ENCODE results near the gene CRYBG1. TPM values are rescaled to one million over a fixed set of nuclear protein-coding genes. Genes with fewer than 3 reads are reported as not detected.

The CRYBG1 gene
- total and polyA plus RNA-seq, 2 donors (not counting 1 experiment from before 2014, with no cell fraction given): 9.6 to 47.0 TPM

DNA sequence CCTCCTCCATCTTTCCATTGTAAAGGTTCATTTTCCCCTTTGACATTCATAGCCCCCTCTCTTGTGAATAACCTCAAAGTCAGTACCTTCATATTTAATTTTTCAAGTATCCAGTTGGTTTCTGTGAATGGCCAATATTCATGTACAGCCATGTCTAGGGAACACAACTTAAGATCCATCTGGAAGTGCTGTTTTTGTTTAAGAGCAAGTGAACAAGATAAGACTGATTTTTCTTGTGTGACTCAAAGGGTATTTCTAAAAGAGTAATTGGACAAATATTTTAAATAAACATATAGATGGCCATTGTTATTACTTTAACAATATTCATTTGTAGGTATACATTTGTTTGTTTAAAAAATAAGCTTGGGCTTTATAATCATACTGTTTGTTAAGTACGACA is 175.8 kb downstream of the CRYBG1 start:
- H3K4me1 ChIP-seq (ENCODE audit: control insufficient read depth in 2 of 2, insufficient read depth in 2 of 2, low read length in 2 of 2): peaks cover 49 to 52% of the 10 kb centered on the region in 2 donors

DNA sequence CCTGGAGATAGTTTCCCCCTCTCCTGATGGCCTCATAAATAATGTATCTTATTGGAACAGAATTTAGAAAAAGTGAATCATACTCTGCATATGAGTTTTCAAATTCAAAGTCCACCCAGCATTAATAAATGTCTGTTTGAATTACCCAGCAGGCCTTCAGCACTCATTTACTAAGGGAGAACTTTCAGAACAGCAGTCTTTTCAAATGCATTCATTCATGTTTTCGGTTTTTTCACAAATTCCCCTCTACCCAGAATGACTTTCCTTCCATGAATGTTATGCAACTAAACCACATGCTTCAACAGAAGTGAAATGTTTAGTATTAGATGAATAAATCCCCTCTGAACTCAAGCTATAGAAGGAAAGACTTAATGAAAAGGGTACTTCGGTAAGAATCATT is 176.3 kb downstream of the CRYBG1 start:
- Histone ChIP-seq H2AFZ (ENCODE audit: insufficient read depth, low read depth, low read length, poor library complexity, severe bottlenecking) (no peak overlapping the region), H3K9ac (ENCODE audit: low read length) (no peak overlapping the region), H3K27me3 (replicated peaks in 1 of 4; ENCODE audit: control extremely low read depth in 1 of 4, control insufficient read depth in 3 of 4, insufficient read depth in 4 of 4, low read length in 3 of 4) (no peaks in the 10 kb centered on the region), H3K4me1 (ENCODE audit: control insufficient read depth in 2 of 2, insufficient read depth in 2 of 2, low read length in 2 of 2) (peaks cover 49 to 52% of the 10 kb centered on the region in 2 donors), H3K9me3 (ENCODE audit: control extremely low read depth in 1 of 3, control insufficient read depth in 2 of 3, insufficient read depth in 1 of 3, low read length in 2 of 3) (no peaks in the 10 kb centered on the region), H4K20me1 (ENCODE audit: control insufficient read depth, insufficient read depth, low read length, poor library complexity, severe bottlenecking) (no peaks in the 10 kb centered on the region), H3K79me2 (ENCODE audit: control insufficient read depth, insufficient read depth, low read length) (peaks cover 38% of the 10 kb centered on the region), H3K36me3 (replicated peaks in 1 of 2; ENCODE audit: control extremely low read depth in 1 of 2, control insufficient read depth in 1 of 2, extremely low read depth in 1 of 2, insufficient read depth in 2 of 2, low read length in 1 of 2) (peaks cover 13 to 58% of the 10 kb centered on the region in 2 experiments), H3K4me3 (ENCODE audit: control extremely low read depth in 1 of 5, extremely low read depth in 1 of 5, insufficient read depth in 1 of 5, low read depth in 2 of 5, low read length in 4 of 5) (no peak overlapping the region), H3K4me2 (replicated peaks; ENCODE audit: low read depth, low read length, poor library complexity, severe bottlenecking) (peak overlapping the region; percentile 52), H3K27ac (ENCODE audit: low read length in 2 of 2) (peak overlapping the region in 1 of 2 donors; percentile 70)
- intact Hi-C loops (cut with micrococcal nuclease): loop anchor here (2.0 kb wide), 1 partner anchor 16 kb away; no protein-coding TSS in a partner anchor
- WGBS (ENCODE audit: insufficient coverage): no CpG with 5 or more reads among the region's 2 CpGs
- DNase-seq (no peak), ATAC-seq (ENCODE audit: low read depth) (no peak)
- peak overlapping the region; percentile 89 for H3K27ac Mint-ChIP-seq
- H3K4me3 Mint-ChIP-seq: peak overlapping the region; percentile 62
- TF ChIP-seq, protein P1, sequence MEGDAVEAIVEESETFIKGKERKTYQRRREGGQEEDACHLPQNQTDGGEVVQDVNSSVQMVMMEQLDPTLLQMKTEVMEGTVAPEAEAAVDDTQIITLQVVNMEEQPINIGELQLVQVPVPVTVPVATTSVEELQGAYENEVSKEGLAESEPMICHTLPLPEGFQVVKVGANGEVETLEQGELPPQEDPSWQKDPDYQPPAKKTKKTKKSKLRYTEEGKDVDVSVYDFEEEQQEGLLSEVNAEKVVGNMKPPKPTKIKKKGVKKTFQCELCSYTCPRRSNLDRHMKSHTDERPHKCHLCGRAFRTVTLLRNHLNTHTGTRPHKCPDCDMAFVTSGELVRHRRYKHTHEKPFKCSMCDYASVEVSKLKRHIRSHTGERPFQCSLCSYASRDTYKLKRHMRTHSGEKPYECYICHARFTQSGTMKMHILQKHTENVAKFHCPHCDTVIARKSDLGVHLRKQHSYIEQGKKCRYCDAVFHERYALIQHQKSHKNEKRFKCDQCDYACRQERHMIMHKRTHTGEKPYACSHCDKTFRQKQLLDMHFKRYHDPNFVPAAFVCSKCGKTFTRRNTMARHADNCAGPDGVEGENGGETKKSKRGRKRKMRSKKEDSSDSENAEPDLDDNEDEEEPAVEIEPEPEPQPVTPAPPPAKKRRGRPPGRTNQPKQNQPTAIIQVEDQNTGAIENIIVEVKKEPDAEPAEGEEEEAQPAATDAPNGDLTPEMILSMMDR (IDR thresholded peaks at IDR 0.05): no peak
- TF ChIP-seq EZH2 (IDR thresholded peaks at IDR 0.05; ENCODE audit: borderline replicate concordance, insufficient read depth, low read depth, low read length, poor library complexity, severe bottlenecking): no peak
- H3K9me3 Mint-ChIP-seq (ENCODE audit: insufficient read depth): no peaks in the 10 kb centered on the region
- CTCF ChIA-PET: interaction anchor here (0.6 to 5.5 kb wide), 4 partner anchors 12 to 24 kb away, joined by 3 to 35 read pairs (median 20); no protein-coding TSS in a partner anchor
- H3K27me3 Mint-ChIP-seq: no peaks in the 10 kb centered on the region
- POLR2A ChIA-PET: no interaction called here
- peaks cover 75% of the 10 kb centered on the region for H3K4me1 Mint-ChIP-seq

More for the DNA sequence above, 175.8 kb downstream of the CRYBG1 start:
- Histone ChIP-seq H3K27ac (ENCODE audit: low read length in 2 of 2) (peak overlapping the region in 1 of 2 donors; percentile 70), H3K27me3 (replicated peaks in 1 of 4; ENCODE audit: control extremely low read depth in 1 of 4, control insufficient read depth in 3 of 4, insufficient read depth in 4 of 4, low read length in 3 of 4) (no peaks in the 10 kb centered on the region), H3K9me3 (ENCODE audit: control extremely low read depth in 1 of 3, control insufficient read depth in 2 of 3, insufficient read depth in 1 of 3, low read length in 2 of 3) (no peaks in the 10 kb centered on the region), H3K4me2 (replicated peaks; ENCODE audit: low read depth, low read length, poor library complexity, severe bottlenecking) (no peak overlapping the region), H3K4me3 (ENCODE audit: control extremely low read depth in 1 of 5, extremely low read depth in 1 of 5, insufficient read depth in 1 of 5, low read depth in 2 of 5, low read length in 4 of 5) (no peak overlapping the region), H4K20me1 (ENCODE audit: control insufficient read depth, insufficient read depth, low read length, poor library complexity, severe bottlenecking) (no peaks in the 10 kb centered on the region), H3K9ac (ENCODE audit: low read length) (no peak overlapping the region), H2AFZ (ENCODE audit: insufficient read depth, low read depth, low read length, poor library complexity, severe bottlenecking) (no peak overlapping the region), H3K79me2 (ENCODE audit: control insufficient read depth, insufficient read depth, low read length) (peaks cover 40% of the 10 kb centered on the region), H3K36me3 (replicated peaks in 1 of 2; ENCODE audit: control extremely low read depth in 1 of 2, control insufficient read depth in 1 of 2, extremely low read depth in 1 of 2, insufficient read depth in 2 of 2, low read length in 1 of 2) (peaks cover 10 to 57% of the 10 kb centered on the region in 2 experiments)
- Mint-ChIP-seq H3K27ac (peak overlapping the region; percentile 64), H3K4me3 (no peak overlapping the region), H3K4me1 (peaks cover 78% of the 10 kb centered on the region), H3K9me3 (ENCODE audit: insufficient read depth) (no peaks in the 10 kb centered on the region), H3K27me3 (no peaks in the 10 kb centered on the region)
- WGBS (ENCODE audit: insufficient coverage): no CpG with 5 or more reads among the region's 1 CpG
- ChIA-PET CTCF (interaction anchor here (0.6 to 5.5 kb wide), 5 partner anchors 9 to 24 kb away, joined by 3 to 35 read pairs (median 9); no protein-coding TSS in a partner anchor), POLR2A (no interaction called here)
- ATAC-seq (ENCODE audit: low read depth) (no peak), DNase-seq (no peak)
- intact Hi-C loops (cut with micrococcal nuclease): loop anchor here (2.0 kb wide), 1 partner anchor 16 kb away; no protein-coding TSS in a partner anchor
- TF ChIP-seq, protein P1 (IDR thresholded peaks at IDR 0.05): no peak
- TF ChIP-seq EZH2 (IDR thresholded peaks at IDR 0.05; ENCODE audit: borderline replicate concordance, insufficient read depth, low read depth, low read length, poor library complexity, severe bottlenecking): no peak

Measured in B cell (primary cell).